HepG2 (cell line): ENCODE results near the gene WDR82. TPM values are rescaled to one million over a fixed set of nuclear protein-coding genes. Genes with fewer than 3 reads are reported as not detected.

Experiments used
- ATAC-seq: fragments of 200-7000 bp; cut with Tn5 transposase; 3 replicates; pipeline ENCODE4 v1.9.1; 2020; ENCODE audit warnings: mild to moderate bottlenecking, moderate library complexity
- BruUV-seq: library from RNA; stranded (reverse); fragments of 400-500 nt; replicated peaks from 2 replicates; lab custom pipeline; 2021; lab: Mats Ljungman, UMichigan
- CTCF ChIA-PET: fragments of 300-600 bp; formaldehyde crosslinking; extraction: SDS; loops from one replicate; lab custom pipeline; 2021; ENCODE audit warnings: low total read pairs, inconsistent platforms, low intra/inter-chr PET ratio; lab: Yijun Ruan, JAX
- POLR2A ChIA-PET: fragments of 350-600 bp; sonication (Branson Sonifier 250); formaldehyde crosslinking; loops from one replicate; lab custom pipeline; 2020; ENCODE audit warnings: antibody characterized with exemption, inconsistent platforms; lab: Yijun Ruan, JAX
- DNase-seq: peaks from one replicate; pipeline ENCODE4 v3.0.0-alpha.2; 2015; ENCODE audit warnings: low spot score
- FAIRE-seq: peaks from 3 replicates; lab custom pipeline; 2011; peaks lifted over from hg19 to GRCh38; lab: Jason Lieb, UNC
- H2AFZ ChIP-seq: one replicate; pipeline ENCODE4 v1.6.1; 2011; ENCODE audit warnings: low read length, inconsistent platforms
- H3K27ac ChIP-seq: fragments of 300-600 bp; 3 replicates; pipeline ENCODE4 v1.8.0; 2011; ENCODE audit warnings: mixed run types, mild to moderate bottlenecking, mixed read lengths, low read length, inconsistent platforms; ENCODE audit not compliant: insufficient read depth; ENCODE audit errors: extremely low read length
- H3K27me3 ChIP-seq, 2 experiments: fragments of 200-600 bp in 1 of 2; 2 replicates in 1 of 2; 3 replicates in 1 of 2; pipeline versions ENCODE4 v1.6.0 to v1.8.0; 2011; ENCODE audit warnings: low read length in 2 of 2, mild to moderate bottlenecking in 2 of 2, moderate library complexity in 2 of 2, inconsistent platforms in 1 of 2; ENCODE audit not compliant: insufficient read depth in 2 of 2, control insufficient read depth in 1 of 2
- H3K36me3 ChIP-seq, 2 experiments: fragments of 200-600 bp in 1 of 2; replicated peaks in 1 of 2; 2 replicates in 1 of 2; 3 replicates in 1 of 2; pipeline versions ENCODE4 v1.5.1 to v1.8.0; 2011; ENCODE audit warnings: low read length in 2 of 2, inconsistent platforms in 1 of 2; ENCODE audit not compliant: insufficient read depth in 2 of 2, control insufficient read depth in 1 of 2
- H3K4me1 ChIP-seq: 2 replicates; pipeline ENCODE4 v1.5.1; 2012; ENCODE audit warnings: low read length, inconsistent platforms; ENCODE audit not compliant: insufficient read depth
- H3K4me2 ChIP-seq: 2 replicates; pipeline ENCODE4 v1.6.0; 2011; ENCODE audit warnings: low read depth, low read length, inconsistent platforms
- H3K4me3 ChIP-seq, 3 experiments: fragments of 200-600 bp in 1 of 3; sonication (generic), shearing (Covaris generic) in 1 of 3; replicated peaks in 1 of 3; 2 replicates each; pipeline ENCODE4 v1.5.1; 2011 to 2016; ENCODE audit warnings: low read length in 3 of 3, inconsistent platforms in 2 of 3, low read depth in 2 of 3, mild to moderate bottlenecking in 2 of 3, control low read depth in 1 of 3, mixed read lengths in 1 of 3; ENCODE audit not compliant: insufficient read depth in 1 of 3
- H3K79me2 ChIP-seq: one replicate; pipeline ENCODE4 v1.6.1; 2011; ENCODE audit warnings: low read length, inconsistent platforms; ENCODE audit not compliant: insufficient read depth
- H3K9ac ChIP-seq: 2 replicates; pipeline ENCODE4 v1.6.0; 2011; ENCODE audit warnings: mild to moderate bottlenecking, low read depth, low read length, inconsistent platforms; ENCODE audit not compliant: insufficient read depth
- H3K9me3 ChIP-seq: 2 replicates; pipeline ENCODE4 v1.5.1; 2012; ENCODE audit warnings: mild to moderate bottlenecking, low read length
- H4K20me1 ChIP-seq: 2 replicates; pipeline ENCODE4 v1.6.0; 2011; ENCODE audit warnings: inconsistent platforms, mild to moderate bottlenecking, low read length, moderate library complexity; ENCODE audit not compliant: insufficient read depth
- ARID3A ChIP-seq: IDR thresholded peaks from 2 replicates; pipeline ENCODE4 v1.6.1; 2012; ENCODE audit warnings: low read depth, low read length, improper control_type of control experiment
- ESRRA ChIP-seq: sonication (generic); formaldehyde crosslinking; IDR thresholded peaks from 2 replicates; pipeline ENCODE4 v1.5.1; 2020; ENCODE audit warnings: mild to moderate bottlenecking, low read depth, missing genetic modification reagents
- HOXD1 ChIP-seq: sonication (generic); formaldehyde crosslinking; IDR thresholded peaks from 2 replicates; pipeline ENCODE4 v1.5.0; 2020; ENCODE audit warnings: missing genetic modification reagents
- KDM1A ChIP-seq: IDR thresholded peaks from 2 replicates; pipeline ENCODE4 v1.6.1; 2016; ENCODE audit warnings: missing compliant biosample characterization
- SMARCC2 ChIP-seq: fragments of 450-650 bp; IDR thresholded peaks from 2 replicates; pipeline ENCODE4 v1.6.1; 2017; ENCODE audit warnings: antibody characterized with exemption, mild to moderate bottlenecking
- TEAD3 ChIP-seq: optimal IDR thresholded peaks from 2 replicates; pipeline ENCODE3; 2016; ENCODE audit warnings: borderline replicate concordance
- ZBTB3 ChIP-seq: sonication (generic); formaldehyde crosslinking; IDR thresholded peaks from 2 replicates; pipeline ENCODE4 v1.4.0; 2020; ENCODE audit warnings: low read depth, mild to moderate bottlenecking, moderate library complexity, missing genetic modification reagents, borderline replicate concordance
- ZNF263 ChIP-seq: sonication (generic); formaldehyde crosslinking; IDR thresholded peaks from 2 replicates; pipeline ENCODE4 v1.4.0; 2020; ENCODE audit warnings: missing genetic modification reagents
- ZNF563 ChIP-seq: sonication (generic); formaldehyde crosslinking; IDR thresholded peaks from 2 replicates; pipeline ENCODE4 v1.8.0; 2022; ENCODE audit warnings: mild to moderate bottlenecking, moderate library complexity, missing genetic modification reagents
- ZNF569 ChIP-seq: sonication (generic); formaldehyde crosslinking; IDR thresholded peaks from 2 replicates; pipeline ENCODE4 v1.5.0; 2020; ENCODE audit warnings: mild to moderate bottlenecking, missing genetic modification reagents, moderate library complexity, borderline replicate concordance
- ZNF629 ChIP-seq: sonication (generic); formaldehyde crosslinking; conservative IDR thresholded peaks from 2 replicates; pipeline ENCODE4 v1.5.0; 2020; ENCODE audit warnings: missing genetic modification reagents
- ZNF674 ChIP-seq: sonication (generic); formaldehyde crosslinking; IDR thresholded peaks from 2 replicates; pipeline ENCODE4 v1.5.0; 2020; ENCODE audit warnings: low read depth, mild to moderate bottlenecking, missing genetic modification reagents
- ZNF766 ChIP-seq: sonication (generic); formaldehyde crosslinking; IDR thresholded peaks from 2 replicates; pipeline ENCODE4 v1.5.0; 2020; ENCODE audit warnings: missing genetic modification reagents, borderline replicate concordance
- WGBS: methylation state at CpG from one replicate; pipeline ENCODE4 v1.1.6; 2017; ENCODE audit warnings: low lambda C conversion rate; 5-methylcytosine and 5-hydroxymethylcytosine counted together
- in situ Hi-C: cut with HindIII; loops from 2 replicates; pipeline ENCODE4 v1.10.0; 2017; ENCODE audit warnings: low pct_unique_long_range_greater_than_20kb; ENCODE audit not compliant: extremely low pct_ligation_motif_present
- intact Hi-C: fragments of 100-400 bp; cut with micrococcal nuclease; formaldehyde crosslinking; loops from one replicate; pipeline ENCODE4 v1.10.0; 2022; ENCODE audit not compliant: unreplicated experiment
- polyA plus RNA-seq, 8 experiments: library from polyadenylated mRNA; depleted of rRNA in 3 of 8; stranded (reverse) in 7 of 8; unstranded in 1 of 8; fragments of >200 nt; fragmentation: Illumina TruSeq in 4 of 8; extraction: Trizol in 4 of 8; gene quantifications; 2 replicates each; pipeline versions ENCODE4 v1.2.1 to v1.2.3, GENCODE V29; 2011 to 2016; ENCODE audit warnings: low read depth in 4 of 8, missing spikeins in 1 of 8, mixed read lengths in 1 of 8; ENCODE audit not compliant: insufficient read depth in 1 of 8
- total RNA-seq, 5 experiments: library from RNA; depleted of rRNA; stranded (reverse); fragments of >200 nt; fragmentation: Illumina TruSeq; extraction: Trizol; gene quantifications; 2 replicates each; pipeline ENCODE4 v1.2.3, GENCODE V29; 2016; ENCODE audit warnings: low read depth in 1 of 5
- TF ChIP-seq, protein P1 (sequence below): sonication (generic); formaldehyde crosslinking; IDR thresholded peaks from 2 replicates; pipeline ENCODE4 v1.4.0; 2020; ENCODE audit warnings: mild to moderate bottlenecking, missing genetic modification reagents
- TF ChIP-seq, protein P2 (sequence below): sonication (generic); formaldehyde crosslinking; IDR thresholded peaks from 2 replicates; pipeline ENCODE4 v1.8.0; 2022; ENCODE audit warnings: mild to moderate bottlenecking, missing genetic modification reagents, moderate library complexity

WDR82 gene
- total and polyA plus RNA-seq, 2 of the 13 experiments (the other 11 are each of a cell fraction or from before 2014, with no cell fraction given) = 39.1 to 59.5 TPM

DNA sequence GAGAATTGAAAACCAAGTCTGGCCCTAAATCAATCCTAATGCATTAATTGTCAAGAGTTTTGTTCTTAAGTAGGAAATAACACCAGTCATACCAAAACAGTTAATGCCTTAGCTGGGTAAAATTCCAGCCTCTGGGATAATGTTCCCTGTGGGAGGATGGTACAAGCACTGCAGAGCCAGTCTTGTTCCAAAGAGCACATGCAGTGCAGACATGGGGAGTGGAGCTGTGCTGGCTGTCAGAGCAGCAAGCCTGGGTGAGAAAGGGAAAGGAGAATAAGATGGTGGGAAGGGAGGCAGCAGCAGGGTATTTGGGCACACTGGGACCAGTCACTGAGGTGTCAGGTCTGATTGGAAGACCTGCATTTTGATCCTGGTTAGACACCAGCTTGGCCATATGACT, 68.4 kb downstream of the WDR82 start (continued):
- TF ChIP-seq, protein P1, sequence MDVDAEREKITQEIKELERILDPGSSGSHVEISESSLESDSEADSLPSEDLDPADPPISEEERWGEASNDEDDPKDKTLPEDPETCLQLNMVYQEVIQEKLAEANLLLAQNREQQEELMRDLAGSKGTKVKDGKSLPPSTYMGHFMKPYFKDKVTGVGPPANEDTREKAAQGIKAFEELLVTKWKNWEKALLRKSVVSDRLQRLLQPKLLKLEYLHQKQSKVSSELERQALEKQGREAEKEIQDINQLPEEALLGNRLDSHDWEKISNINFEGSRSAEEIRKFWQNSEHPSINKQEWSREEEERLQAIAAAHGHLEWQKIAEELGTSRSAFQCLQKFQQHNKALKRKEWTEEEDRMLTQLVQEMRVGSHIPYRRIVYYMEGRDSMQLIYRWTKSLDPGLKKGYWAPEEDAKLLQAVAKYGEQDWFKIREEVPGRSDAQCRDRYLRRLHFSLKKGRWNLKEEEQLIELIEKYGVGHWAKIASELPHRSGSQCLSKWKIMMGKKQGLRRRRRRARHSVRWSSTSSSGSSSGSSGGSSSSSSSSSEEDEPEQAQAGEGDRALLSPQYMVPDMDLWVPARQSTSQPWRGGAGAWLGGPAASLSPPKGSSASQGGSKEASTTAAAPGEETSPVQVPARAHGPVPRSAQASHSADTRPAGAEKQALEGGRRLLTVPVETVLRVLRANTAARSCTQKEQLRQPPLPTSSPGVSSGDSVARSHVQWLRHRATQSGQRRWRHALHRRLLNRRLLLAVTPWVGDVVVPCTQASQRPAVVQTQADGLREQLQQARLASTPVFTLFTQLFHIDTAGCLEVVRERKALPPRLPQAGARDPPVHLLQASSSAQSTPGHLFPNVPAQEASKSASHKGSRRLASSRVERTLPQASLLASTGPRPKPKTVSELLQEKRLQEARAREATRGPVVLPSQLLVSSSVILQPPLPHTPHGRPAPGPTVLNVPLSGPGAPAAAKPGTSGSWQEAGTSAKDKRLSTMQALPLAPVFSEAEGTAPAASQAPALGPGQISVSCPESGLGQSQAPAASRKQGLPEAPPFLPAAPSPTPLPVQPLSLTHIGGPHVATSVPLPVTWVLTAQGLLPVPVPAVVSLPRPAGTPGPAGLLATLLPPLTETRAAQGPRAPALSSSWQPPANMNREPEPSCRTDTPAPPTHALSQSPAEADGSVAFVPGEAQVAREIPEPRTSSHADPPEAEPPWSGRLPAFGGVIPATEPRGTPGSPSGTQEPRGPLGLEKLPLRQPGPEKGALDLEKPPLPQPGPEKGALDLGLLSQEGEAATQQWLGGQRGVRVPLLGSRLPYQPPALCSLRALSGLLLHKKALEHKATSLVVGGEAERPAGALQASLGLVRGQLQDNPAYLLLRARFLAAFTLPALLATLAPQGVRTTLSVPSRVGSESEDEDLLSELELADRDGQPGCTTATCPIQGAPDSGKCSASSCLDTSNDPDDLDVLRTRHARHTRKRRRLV = no peak
- no peak for TF ChIP-seq ARID3A
- TF ChIP-seq TEAD3 (CRISPR knock-in tag) = peak; percentile 59

GRCh38 chr3:52208556-52208955, 69.9 kb downstream of the WDR82 start:
- TF ChIP-seq ZNF766 (CRISPR knock-in tag) = no peak
- TF ChIP-seq ZNF563 (CRISPR knock-in tag) = no peak
- TF ChIP-seq ZNF629 = peak; percentile 78
- no peak for TF ChIP-seq ZNF263 (CRISPR knock-in tag)
- no peak for TF ChIP-seq ZBTB3 (CRISPR knock-in tag)
- no peak for TF ChIP-seq HOXD1 (CRISPR knock-in tag)
- no peak for TF ChIP-seq ZNF569
- no peak for TF ChIP-seq ZNF674 (CRISPR knock-in tag)
- TF ChIP-seq SMARCC2 = no peak
- TF ChIP-seq ESRRA = 0 out of 2 replicates have a peak, but pooled peaks have one; percentile 26
- TF ChIP-seq, protein P2, sequence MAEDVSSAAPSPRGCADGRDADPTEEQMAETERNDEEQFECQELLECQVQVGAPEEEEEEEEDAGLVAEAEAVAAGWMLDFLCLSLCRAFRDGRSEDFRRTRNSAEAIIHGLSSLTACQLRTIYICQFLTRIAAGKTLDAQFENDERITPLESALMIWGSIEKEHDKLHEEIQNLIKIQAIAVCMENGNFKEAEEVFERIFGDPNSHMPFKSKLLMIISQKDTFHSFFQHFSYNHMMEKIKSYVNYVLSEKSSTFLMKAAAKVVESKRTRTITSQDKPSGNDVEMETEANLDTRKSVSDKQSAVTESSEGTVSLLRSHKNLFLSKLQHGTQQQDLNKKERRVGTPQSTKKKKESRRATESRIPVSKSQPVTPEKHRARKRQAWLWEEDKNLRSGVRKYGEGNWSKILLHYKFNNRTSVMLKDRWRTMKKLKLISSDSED (CRISPR knock-in tag) = no peak
- TF ChIP-seq KDM1A (CRISPR knock-in tag) = peak; percentile 24; the same call in 1 of the 2 replicates
- H3K4me3 ChIP-seq = no peak overlapping the region
- intact Hi-C loops = no loop called here
- FAIRE-seq = no peak
- ATAC-seq = no peak
- H4K20me1 ChIP-seq = no peaks in the 10 kb centered on the region
- H3K9ac ChIP-seq = no peak overlapping the region
- H3K9me3 ChIP-seq = no peaks in the 10 kb centered on the region
- peak overlapping the region; percentile 41 for H3K27ac ChIP-seq
- H3K4me1 ChIP-seq = peaks cover 58% of the 10 kb centered on the region
- no peak overlapping the region for H2AFZ ChIP-seq
- WGBS = 70% methylated on average over 4 of the region's 4 CpGs
- no TSS peak for BruUV-seq
- H3K79me2 ChIP-seq = no peaks in the 10 kb centered on the region
- CTCF ChIA-PET = no interaction called here
- H3K4me2 ChIP-seq = no peak overlapping the region
- POLR2A ChIA-PET = interaction anchor here (1.0 kb wide), 1 partner anchor 54 kb away, joined by 3 read pairs; the partner anchor contains the start of gene POC1A
- no peak for DNase-seq
- H3K36me3 ChIP-seq = peaks cover 24 to 81% of the 10 kb centered on the region in 2 experiments
- no peaks in the 10 kb centered on the region for H3K27me3 ChIP-seq
- in situ Hi-C loops = no loop called here
